Vagina (tissue), 2 donors: ENCODE data around the gene NELFA. TPM values are rescaled to one million over a fixed set of nuclear protein-coding genes. Genes with fewer than 3 reads are reported as not detected.
"Not testable (repeated sequence)": the region's sequence is repeated elsewhere in the genome, so short reads cannot be mapped to it uniquely, and the experiment has no call there.

Source experiments
- DNase-seq, 2 donors: peaks; one replicate each; pipeline ENCODE4 v3.0.0-alpha.2; 2017; ENCODE audit errors: extremely low spot score in 2 of 2
- H3K27ac ChIP-seq: fragments of 200-600 bp; sonication (generic); one replicate; pipeline ENCODE4 v1.5.1; 2019
- H3K27me3 ChIP-seq: fragments of 200-600 bp; sonication (generic); one replicate; pipeline ENCODE4 v1.5.1; 2019
- H3K36me3 ChIP-seq, 2 donors: fragments of 200-600 bp; sonication (generic); one replicate each; pipeline ENCODE4 v1.5.1; 2017 to 2019
- H3K4me1 ChIP-seq: fragments of 200-600 bp; sonication (generic); one replicate; pipeline ENCODE4 v1.5.1; 2019
- H3K4me3 ChIP-seq, 2 donors: fragments of 200-600 bp; sonication (generic); 1 replicate in 1 of 2; 2 replicates in 1 of 2; pipeline ENCODE4 v1.5.1; 2016 to 2019
- H3K9me3 ChIP-seq: fragments of 200-600 bp; sonication (generic); one replicate; pipeline ENCODE4 v1.5.1; 2019
- CTCF ChIP-seq, 3 experiments: fragments of 450-650 bp in 2 of 3; fragments of 200-600 bp in 1 of 3; sonication (generic) in 1 of 3; IDR thresholded peaks; one replicate each; pipeline ENCODE4 v1.5.1; 2017 to 2019; ENCODE audit warnings: antibody characterized with exemption in 3 of 3, mild to moderate bottlenecking in 2 of 3, moderate library complexity in 2 of 3
- POLR2A ChIP-seq, 2 donors: fragments of 450-650 bp; IDR thresholded peaks; one replicate each; pipeline ENCODE4 v1.6.1; 2017; ENCODE audit warnings: antibody characterized with exemption in 2 of 2, mild to moderate bottlenecking in 2 of 2, moderate library complexity in 2 of 2
- POLR2AphosphoS5 ChIP-seq, 2 donors: sonication (generic); formaldehyde crosslinking; IDR thresholded peaks; one replicate each; pipeline ENCODE4 v1.9.0; 2017; ENCODE audit warnings: antibody characterized with exemption in 2 of 2, mild to moderate bottlenecking in 2 of 2, low read depth in 1 of 2; ENCODE audit not compliant: insufficient read depth in 1 of 2
- intact Hi-C: fragments of 100-400 bp; cut with DNase I; formaldehyde crosslinking; loops from one replicate; pipeline ENCODE4 v1.15.1; 2023
- total RNA-seq: library from RNA; depleted of rRNA; stranded (reverse); fragments of >200 nt; gene quantifications from one replicate; pipeline ENCODE4 v1.2.3, GENCODE V29; 2016

Gene NELFA
- total RNA-seq, 1 donor from 2014 or later = 19.6 TPM

DNA sequence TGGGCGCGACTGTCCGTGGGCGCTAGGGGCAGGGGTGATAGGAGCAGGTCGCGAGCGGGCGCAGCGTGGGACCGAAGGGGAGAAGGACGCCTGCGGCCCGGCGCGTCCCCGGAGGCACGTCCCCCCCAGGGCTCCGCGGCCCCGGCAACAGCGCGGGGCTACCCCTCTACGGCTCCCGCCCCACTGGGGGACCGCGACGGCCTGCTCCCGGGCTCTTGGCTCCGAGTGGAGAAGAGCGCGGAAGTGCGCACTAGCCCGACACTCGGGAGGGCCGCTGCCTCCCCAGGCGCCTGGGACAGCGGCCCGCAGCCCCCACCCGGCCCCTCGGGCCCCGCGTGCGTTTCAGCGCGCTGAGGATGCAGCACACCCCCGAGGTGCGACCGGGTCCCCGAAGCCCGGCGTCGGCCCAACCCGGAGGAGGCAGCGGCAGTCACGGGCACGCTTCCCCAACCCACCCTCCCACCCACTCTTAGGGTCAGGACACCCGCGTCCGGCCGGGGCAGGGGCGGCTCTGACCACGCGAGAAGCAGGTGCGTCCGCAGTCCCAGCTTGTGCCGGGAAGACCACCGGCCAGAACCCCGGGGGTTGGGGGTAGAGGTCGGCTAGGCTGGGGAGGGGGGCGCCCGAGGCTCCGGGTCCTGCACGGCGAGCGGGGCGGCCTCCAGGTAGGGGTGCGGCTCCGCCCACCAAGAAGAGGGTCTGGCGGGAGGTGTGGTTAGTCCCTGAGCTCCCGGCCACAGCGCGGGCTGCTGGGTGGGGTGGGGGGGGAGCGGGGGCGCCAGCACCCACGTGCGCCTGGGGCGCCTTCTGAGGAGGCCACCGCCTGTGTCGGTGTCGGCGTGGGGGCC, 31.8 kb upstream of the NELFA start:
- DNase-seq = no peak

DNA sequence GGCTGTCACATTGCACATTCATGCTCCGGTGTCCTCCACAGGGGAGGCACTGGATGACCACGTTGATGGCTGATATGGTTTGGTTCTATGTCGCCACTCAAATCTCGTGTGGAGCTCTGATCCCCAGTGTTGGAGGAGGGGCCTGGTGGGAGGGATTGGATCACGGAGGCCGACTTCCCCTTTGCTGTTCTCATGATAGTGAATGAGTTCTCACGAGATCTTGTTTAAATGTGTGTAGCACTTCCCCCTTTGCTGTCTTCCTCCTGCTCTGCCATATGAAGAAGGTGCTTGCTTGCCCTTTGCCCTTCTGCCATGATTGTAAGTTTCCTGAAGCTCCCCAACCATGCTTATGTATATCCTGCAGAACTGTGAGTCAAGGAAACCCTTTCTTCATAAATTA, 28.1 kb upstream of the NELFA start:
- Histone ChIP-seq H3K4me1 (peaks cover 18% of the 10 kb centered on the region), H3K27ac (no peak overlapping the region), H3K27me3 (peaks cover 6% of the 10 kb centered on the region), H3K4me3 (no peak overlapping the region), H3K9me3 (no peaks in the 10 kb centered on the region), H3K36me3 (no peaks in the 10 kb centered on the region)
- intact Hi-C loops = no loop called here
- no peak for DNase-seq
- no peak for TF ChIP-seq POLR2A (IDR thresholded peaks at IDR 0.05)
- TF ChIP-seq CTCF (IDR thresholded peaks at IDR 0.05) = no peak
- no peak for TF ChIP-seq POLR2AphosphoS5 (IDR thresholded peaks at IDR 0.05; ENCODE audit: insufficient read depth in 1 of 2, low read depth in 1 of 2)

More for the DNA sequence above, 31.8 kb upstream of the NELFA start:
- intact Hi-C loops = no loop called here
- Histone ChIP-seq H3K27me3 (peaks cover 6% of the 10 kb centered on the region), H3K4me3 (peak overlapping the region; percentile 63 to 68), H3K9me3 (no peaks in the 10 kb centered on the region), H3K36me3 (no peaks in the 10 kb centered on the region), H3K4me1 (peaks cover 24% of the 10 kb centered on the region), H3K27ac (no peak overlapping the region)
- no peak for TF ChIP-seq POLR2A (IDR thresholded peaks at IDR 0.05)

GRCh38 chr4:2036327-2036726, 27.6 kb upstream of the NELFA start:
- Histone ChIP-seq H3K9me3 (no peaks in the 10 kb centered on the region), H3K36me3 (no peaks in the 10 kb centered on the region), H3K27me3 (peaks cover 6% of the 10 kb centered on the region), H3K4me1 (peaks cover 13% of the 10 kb centered on the region), H3K27ac (no peak overlapping the region), H3K4me3 (no peak overlapping the region)
- DNase-seq = no peak
- no peak for TF ChIP-seq POLR2AphosphoS5 (IDR thresholded peaks at IDR 0.05; ENCODE audit: insufficient read depth in 1 of 2, low read depth in 1 of 2)
- intact Hi-C loops = no loop called here

- H3K4me1 ChIP-seq, H3K27ac ChIP-seq, H3K36me3 ChIP-seq, DNase-seq, H3K4me3 ChIP-seq, H3K27me3 ChIP-seq, intact Hi-C loops, H3K9me3 ChIP-seq: not testable (repeated sequence)
Observed at GRCh38 chr4:2031161-2031560, 22.4 kb upstream of the NELFA start.

DNA sequence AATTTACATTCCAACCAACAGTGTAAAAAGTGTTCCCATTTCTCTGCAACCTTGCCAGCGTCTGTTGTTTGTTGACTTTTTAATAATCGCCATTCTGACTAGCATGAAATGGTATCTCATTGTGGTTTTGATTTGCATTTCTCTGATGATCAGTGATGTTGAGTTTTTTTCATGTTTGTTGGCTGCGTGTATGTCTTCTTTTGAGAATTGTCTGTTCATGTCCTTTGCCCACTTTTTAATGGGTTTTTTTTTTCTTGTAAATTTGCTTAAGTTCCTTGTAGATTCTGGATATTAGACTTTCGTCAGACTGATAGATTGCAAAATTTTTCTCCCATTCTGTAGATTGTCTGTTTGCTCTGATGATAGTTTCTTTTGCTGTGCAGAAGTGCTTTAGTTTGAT, 18.3 kb upstream of the NELFA start:
- H3K27me3 ChIP-seq, DNase-seq, H3K27ac ChIP-seq, H3K9me3 ChIP-seq, H3K36me3 ChIP-seq, intact Hi-C loops, H3K4me1 ChIP-seq, H3K4me3 ChIP-seq: not testable (repeated sequence)

GRCh38 chr4:2025817-2026216, 17.0 kb upstream of the NELFA start:
- H3K36me3 ChIP-seq = no peaks in the 10 kb centered on the region
- H3K4me1 ChIP-seq = no peaks in the 10 kb centered on the region
- no peaks in the 10 kb centered on the region for H3K9me3 ChIP-seq
- intact Hi-C loops = no loop called here
- DNase-seq = no peak
- H3K4me3 ChIP-seq = no peak overlapping the region
- H3K27ac ChIP-seq = no peak overlapping the region
- no peaks in the 10 kb centered on the region for H3K27me3 ChIP-seq
- TF ChIP-seq POLR2AphosphoS5 (IDR thresholded peaks at IDR 0.05; ENCODE audit: insufficient read depth in 1 of 2, low read depth in 1 of 2) (no peak), POLR2A (IDR thresholded peaks at IDR 0.05) (no peak), CTCF (IDR thresholded peaks at IDR 0.05) (no peak)

DNA sequence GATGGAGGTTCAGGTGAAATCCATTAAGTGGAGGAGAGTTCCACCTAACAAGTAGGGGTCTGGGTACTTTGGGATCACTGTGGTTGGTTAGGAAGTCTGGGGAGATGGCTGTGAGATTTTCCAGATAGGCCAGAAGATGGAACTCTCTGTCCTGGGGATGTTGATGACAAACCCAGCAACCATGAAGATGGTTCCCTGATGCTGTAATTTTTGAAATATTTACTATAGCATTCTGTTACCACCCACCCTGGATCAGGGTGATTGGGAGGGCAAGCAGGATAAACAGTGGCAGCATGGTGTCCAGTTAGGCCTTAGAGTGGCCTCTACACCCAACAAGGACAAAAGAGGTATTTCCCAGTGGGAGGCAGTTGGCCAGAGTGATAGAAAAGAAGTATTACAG, 15.9 kb upstream of the NELFA start:
- no peak overlapping the region for H3K4me3 ChIP-seq
- TF ChIP-seq POLR2A (IDR thresholded peaks at IDR 0.05) (no peak), POLR2AphosphoS5 (IDR thresholded peaks at IDR 0.05; ENCODE audit: insufficient read depth in 1 of 2, low read depth in 1 of 2) (no peak), CTCF (IDR thresholded peaks at IDR 0.05) (no peak)
- no peaks in the 10 kb centered on the region for H3K4me1 ChIP-seq
- intact Hi-C loops = no loop called here
- DNase-seq = no peak
- no peaks in the 10 kb centered on the region for H3K27me3 ChIP-seq
- H3K27ac ChIP-seq = no peak overlapping the region
- no peaks in the 10 kb centered on the region for H3K9me3 ChIP-seq
- no peaks in the 10 kb centered on the region for H3K36me3 ChIP-seq

- H3K9me3 ChIP-seq, H3K4me3 ChIP-seq, H3K27ac ChIP-seq, H3K27me3 ChIP-seq, H3K4me1 ChIP-seq, intact Hi-C loops, H3K36me3 ChIP-seq, DNase-seq: not testable (repeated sequence)
Observed at GRCh38 chr4:2021358-2022018, 12.7 kb upstream of the NELFA start.
